Hematopoietic multipotent progenitor cell treated with erythropoietin and hydrocortisone succinate and interleukin-3 and kit ligand, for 8 days (in vitro differentiated cells): ENCODE results near the gene S100A3.
"Not testable (repeated sequence)": the region's sequence is repeated elsewhere in the genome, so short reads cannot be mapped to it uniquely, and the experiment has no call there.

Experiments
- DNase-seq: peaks from one replicate; pipeline ENCODE4 v3.0.0-alpha.2; 2015

The S100A3 gene

DNA sequence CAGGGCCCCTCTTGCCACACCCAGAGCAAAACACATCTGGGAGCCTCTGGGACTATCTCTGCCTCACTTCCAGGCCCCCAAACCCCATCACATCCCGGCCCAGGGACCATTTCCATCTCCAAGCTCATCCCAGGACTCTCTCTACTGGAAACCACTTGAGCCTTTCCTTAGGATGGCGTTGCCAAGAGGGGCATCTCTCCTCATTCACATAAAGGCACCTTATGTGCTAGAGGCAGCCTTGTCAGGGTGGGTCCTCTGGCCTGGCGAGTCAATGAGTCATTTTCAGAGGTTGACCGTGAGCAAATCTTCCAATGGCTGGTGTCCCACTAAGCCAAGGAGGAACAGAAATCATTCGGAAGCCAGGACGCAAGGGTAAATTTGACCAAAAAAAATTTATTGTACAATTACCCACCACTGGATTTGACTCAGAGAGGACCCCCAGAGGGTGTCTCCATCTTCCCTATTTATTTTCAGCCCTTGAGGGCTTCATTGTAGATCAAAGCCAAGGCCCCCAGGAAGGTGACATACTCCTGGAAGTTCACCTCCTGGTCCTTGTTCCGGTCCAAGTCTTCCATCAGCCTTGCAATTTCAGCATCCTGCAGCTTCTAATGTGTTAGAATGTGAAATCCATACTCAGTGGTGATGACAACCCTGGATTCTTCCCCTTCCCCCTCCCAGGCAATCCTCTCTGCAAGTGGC lies 14.7 kb downstream of the S100A3 start:
- DNase-seq, result no peak

DNA sequence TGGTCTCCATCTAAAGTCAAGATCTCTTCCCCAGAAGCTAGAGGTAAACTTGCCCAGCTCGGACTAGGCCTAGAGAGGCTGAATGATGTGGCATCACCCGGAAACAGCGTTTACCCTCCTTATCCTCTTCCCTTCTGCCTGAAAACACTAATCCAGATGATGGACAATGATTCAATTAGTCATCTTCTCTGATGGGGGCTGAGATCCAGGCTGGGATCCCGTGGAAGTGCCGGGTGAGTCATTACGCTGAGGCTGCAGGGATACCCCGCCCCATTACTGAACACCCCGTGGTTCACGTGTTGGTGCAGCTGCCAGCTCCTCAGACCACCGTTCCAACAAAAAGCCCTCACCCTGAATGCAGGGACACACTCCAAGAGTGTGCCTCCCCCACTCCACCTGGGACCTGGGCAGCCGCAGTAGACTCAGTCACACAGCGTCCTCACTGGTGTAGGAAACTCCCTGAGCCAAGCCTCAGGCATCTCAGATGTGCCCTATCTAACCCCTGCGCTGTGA lies 15.3 kb downstream of the S100A3 start:
- peak; percentile 73 for DNase-seq

DNA sequence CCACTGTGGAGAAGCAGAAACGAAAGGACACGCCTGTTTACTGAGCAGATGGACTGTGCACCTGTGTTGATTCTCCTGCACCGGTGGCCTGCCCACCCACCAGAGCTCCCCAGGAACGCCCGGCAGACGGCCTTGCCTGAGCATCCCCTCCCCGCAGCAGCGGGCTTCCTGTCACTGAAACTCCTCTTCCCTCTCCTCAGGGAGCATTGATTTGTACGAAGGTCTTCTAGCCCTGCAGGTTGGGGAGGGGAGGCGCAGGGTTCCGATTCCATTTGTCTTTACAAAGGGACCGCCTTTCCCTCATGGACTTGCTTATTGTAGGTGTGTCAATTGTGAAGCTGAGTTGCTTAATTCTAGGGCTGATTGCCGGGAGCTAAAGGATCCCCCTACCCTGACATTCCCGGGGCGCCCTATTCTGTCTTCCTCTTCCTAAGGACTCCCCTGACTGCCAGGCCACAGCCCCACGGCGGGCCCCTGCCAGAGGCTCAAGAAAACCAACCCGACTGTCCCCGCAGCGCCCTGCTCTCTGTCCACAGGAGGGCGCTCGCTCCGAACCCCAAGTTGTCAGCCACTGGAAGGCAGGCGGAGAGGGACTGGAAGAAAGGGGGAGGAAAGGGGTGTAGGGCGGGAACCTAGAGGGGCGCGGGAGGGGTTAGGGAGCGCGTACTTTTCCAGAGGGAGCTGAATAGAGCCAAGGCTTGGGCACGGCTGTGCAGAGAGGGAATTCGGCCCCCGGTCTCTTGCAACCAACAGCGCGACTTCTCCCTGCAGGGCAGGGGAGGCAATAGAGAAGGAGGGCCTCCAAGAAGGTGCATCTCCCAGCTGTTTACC lies 16.1 kb downstream of the S100A3 start:
- DNase-seq, result peak; percentile 94

DNA sequence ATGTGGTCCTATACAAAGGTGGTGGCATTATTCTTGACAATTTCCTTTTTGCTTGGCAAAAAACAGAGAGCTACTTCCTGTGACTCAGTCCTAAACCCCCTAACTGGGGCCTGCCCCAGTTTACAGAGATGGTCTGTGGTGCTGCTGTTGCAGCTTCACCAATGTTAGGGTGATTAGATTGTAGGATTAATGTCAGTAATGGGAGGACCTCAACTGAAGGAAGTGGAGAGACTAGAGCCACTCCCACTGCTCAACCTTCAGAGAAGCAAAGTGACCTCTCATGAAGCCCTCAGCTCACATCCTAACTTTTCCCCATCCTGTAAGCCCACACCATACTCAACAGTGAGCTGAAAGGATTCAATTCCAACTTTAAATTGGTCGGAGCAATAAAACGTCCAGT lies 16.9 kb downstream of the S100A3 start:
- DNase-seq, result peak; percentile 94

DNA sequence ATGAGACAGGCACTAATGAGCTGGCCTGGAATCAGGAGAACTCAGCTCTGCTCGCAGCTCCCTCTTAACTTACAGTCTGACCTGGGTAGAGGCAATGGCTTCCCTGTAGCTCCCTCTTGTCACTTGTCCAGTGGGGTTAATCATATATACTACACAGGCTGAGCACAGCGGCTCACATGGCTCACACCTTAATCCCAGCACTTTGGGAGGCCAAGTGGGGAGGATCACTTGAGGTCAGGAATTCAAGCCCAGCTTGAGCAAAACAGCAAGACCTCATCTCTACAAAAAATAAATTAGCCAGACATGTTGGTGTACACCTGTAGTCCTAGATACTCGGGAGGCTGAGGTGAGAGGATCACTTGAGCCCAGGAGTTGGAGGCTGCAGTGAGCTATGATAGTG lies 17.4 kb downstream of the S100A3 start:
- DNase-seq, result peak; percentile 26

DNA sequence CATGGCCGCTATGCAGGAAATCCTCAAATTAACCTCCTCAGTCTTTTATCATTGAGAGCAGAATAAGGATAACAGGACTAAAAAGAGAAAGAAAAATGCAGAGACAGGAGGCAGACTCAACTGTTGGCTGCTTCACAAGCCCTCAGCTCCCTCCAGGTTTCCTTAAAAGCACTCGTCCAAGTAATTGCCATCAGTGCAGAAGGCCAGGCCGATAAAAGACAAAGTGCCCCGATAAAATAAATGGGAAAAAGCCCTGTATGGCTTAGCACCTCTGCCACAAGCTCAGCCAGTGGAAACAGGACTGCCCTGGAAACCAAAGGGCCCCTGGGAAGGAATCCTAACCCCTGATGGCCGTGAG lies 21.4 kb downstream of the S100A3 start:
- peak; percentile 51 for DNase-seq

DNA sequence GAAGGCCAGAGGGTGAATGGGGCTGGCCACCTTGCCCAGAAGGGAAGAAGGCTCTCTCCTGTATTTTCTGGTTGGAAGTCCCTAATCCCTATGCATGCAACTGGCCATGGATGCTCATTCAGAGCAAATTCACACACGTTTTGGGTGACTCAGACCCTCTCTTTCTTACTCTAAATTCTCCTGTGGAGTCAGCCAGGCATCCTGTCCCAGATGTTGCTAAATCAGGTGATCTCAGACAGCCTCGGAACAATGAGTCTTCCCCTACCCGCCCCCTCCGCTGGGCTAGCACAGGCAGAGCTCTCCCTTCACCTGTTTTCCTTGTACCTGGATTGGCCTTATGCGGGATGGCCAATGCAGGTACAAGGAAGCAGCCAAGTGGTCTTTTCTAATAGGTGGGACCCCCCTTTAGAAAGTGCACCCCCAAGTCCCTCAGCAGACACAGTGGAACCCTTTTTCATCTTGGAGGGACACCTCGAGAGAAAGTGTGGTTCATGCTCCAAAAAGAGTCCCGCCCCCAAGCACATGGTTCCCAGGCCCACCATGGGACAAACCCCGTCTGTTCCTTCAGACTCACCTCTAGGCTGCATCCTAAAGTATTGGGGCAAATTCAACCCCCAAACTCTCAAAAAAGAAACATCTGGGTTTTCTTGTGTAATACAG lies 21.9 kb downstream of the S100A3 start:
- DNase-seq, result no peak

DNA sequence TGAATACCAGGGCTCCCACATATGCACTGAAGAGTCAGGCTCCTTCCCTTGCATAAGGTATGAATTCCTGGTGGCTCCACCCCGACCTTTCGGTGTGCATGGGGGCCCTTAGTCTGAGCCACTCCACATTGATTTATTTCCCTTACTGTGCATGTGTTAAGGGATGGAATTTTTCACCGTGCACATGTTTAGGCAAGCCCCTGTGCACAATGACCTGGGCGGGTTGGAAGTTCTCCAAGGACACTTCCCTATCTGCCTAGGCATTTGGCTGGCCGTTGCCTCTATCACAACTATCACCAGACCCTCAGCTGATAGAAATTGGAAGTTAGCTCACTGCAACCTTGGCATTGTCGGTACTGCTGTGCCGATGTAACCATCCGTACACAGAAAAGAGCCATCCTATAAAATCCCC lies 22.9 kb downstream of the S100A3 start:
- peak; percentile 98 for DNase-seq

DNA sequence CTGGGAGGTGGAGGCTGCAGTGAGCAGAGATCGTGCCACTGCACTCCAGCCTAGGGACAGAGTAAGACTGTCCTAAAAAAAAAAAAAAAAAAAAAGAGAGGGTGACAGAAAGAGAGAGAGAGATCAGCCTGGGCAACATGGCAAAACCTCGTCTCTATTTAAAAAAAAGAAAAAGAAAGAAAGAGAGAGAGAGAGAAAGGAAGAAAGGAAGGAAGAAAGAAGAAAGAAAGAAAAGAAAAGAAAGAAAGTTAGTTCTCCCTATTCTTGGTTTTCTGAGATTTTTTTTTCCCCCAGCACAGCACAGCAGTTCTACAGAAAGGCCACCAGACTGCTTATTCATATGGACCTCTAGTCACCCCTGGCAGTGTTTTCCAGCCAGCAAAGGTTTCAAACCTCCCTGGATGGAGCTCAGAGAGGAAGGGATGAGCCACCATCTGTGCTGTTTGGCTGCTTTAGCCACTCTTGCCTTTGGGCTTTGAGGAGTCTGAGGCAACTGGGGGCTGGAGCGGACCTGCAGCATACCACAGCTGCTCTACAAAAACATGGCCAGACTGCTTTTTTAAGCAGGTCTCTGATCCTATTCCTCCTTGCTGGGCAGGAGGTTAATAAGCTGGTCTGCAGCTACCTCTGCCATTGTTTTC lies 23.9 kb downstream of the S100A3 start:
- DNase-seq, result peak; percentile 58

DNA sequence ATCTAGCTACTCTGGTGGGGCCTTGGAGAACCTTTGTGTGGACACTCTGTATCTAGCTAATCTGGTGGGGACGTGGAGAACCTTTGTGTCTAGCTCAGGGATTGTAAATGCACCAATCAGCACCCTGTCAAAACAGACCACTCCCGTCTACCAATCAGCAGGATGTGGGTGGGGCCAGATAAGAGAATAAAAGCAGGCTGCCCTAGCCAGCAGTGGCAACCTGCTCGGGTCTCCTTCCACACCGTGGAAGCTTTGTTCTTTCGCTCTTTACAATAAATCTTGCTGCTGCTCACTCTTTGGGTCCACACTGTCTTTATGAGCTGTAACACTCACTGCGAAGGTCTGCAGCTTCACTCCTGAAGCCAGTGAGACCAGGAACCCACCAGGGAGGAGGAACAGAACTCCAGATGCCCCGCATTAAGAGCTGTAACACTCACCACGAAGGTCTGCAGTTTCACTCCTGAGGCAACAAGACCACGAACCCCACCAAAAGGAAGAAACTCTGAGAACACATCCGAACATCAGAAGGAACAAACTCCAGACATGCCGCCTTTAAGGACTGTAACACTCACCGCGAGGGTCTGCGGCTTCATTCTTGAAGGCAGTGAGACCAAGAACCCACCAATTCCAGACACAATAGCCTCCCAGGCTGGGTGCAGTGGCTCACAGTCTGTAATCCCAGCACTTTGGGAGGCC lies 26.6 kb downstream of the S100A3 start:
- peak; percentile 64 for DNase-seq

DNA sequence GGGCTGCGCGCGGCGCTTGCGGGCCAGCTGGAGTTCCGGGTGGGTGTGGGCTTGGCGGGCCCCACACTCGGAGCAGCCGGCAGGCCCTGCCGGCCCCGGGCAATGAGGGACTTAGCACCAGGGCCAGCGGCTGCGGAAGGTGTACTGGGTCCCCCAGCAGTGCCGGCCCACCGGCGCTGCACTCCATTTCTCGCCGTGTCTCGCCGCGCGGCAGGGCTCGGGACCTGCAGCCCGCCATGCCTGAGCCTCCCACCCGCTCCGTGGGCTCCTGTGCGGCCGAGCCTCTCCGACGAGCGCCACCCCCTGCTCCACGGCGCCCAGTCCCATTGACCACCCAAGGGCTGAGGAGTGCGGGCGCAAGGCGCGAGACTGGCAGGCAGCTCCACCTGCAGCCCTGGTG lies 27.2 kb downstream of the S100A3 start:
- not testable (repeated sequence) for DNase-seq

DNA sequence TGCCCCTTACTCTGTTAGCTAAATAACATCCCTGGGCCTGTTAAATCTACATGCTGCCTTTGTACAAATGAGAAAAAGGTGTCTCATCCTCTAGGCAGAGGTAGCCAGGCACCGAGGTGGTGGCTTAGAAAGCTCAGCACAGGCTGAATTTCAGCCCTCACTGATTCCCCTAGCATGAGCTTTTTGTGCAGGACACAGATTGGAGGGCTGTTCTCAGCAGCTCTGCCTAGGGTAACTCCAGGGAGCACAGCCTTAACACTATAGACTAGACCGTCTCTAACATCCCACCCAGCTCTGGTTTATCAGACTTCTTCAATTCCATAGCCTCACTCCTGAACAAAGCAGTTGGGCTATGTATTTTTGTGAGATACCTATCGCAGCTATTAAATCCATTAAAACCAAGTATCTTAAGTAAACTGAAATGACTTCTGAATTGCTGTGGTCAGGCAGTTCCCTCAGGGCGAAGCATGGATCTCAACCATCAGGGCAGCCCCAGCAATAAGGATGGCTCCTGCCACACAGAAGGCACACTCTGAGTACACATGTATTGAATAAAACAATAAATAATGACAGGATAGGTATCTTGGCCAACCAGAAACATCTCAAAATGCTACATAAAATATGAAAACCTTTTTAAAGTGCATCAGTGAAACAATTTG lies 28.1 kb downstream of the S100A3 start:
- no peak for DNase-seq

DNA sequence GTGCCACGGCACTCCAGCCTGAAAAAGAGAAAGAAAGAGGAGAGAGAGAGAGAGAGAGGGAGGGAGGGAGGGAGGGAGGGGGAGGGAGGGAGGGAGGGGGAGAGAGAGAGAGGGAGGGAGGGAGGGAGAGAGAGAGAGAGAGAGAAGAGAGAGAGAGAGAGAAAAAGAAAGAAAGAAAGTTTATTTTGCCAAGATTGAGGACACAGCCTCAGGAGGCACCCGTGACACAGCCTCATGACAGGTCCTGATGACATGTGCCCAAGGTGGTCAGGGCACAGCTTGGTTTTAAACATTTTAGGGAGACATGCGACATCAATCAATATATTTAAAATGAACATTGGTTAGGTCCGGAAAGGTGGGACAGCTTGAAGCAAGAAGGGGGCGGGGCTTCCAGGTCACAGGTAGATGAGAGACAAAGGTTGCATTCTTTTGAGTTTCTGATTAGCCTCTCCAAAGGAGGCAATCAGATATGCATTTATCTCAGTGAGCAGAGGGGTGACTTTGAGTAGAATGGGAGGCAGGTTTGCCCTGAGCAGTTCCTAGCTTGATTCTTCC lies 28.8 kb downstream of the S100A3 start:
- DNase-seq, result not testable (repeated sequence)

DNA sequence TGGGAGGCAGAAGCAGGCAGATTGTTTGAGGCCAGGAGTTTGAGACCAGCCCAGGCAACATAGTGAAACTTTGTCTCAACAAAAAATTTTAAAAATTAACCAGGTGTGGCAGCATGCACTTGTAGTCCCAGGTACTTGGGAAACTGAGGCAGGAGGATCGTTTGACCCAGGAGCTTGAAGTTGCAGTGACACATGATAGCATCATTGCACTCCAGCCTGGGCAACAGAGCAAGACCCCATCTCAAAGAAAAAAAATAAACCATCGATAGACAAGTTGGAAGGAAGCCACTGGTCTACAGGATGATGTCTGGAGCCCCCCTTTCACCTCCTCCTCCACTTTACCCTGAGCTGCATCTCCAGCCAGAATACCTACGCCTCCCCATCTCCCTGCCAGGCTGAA lies 29.8 kb downstream of the S100A3 start:
- DNase-seq, result no peak

DNA sequence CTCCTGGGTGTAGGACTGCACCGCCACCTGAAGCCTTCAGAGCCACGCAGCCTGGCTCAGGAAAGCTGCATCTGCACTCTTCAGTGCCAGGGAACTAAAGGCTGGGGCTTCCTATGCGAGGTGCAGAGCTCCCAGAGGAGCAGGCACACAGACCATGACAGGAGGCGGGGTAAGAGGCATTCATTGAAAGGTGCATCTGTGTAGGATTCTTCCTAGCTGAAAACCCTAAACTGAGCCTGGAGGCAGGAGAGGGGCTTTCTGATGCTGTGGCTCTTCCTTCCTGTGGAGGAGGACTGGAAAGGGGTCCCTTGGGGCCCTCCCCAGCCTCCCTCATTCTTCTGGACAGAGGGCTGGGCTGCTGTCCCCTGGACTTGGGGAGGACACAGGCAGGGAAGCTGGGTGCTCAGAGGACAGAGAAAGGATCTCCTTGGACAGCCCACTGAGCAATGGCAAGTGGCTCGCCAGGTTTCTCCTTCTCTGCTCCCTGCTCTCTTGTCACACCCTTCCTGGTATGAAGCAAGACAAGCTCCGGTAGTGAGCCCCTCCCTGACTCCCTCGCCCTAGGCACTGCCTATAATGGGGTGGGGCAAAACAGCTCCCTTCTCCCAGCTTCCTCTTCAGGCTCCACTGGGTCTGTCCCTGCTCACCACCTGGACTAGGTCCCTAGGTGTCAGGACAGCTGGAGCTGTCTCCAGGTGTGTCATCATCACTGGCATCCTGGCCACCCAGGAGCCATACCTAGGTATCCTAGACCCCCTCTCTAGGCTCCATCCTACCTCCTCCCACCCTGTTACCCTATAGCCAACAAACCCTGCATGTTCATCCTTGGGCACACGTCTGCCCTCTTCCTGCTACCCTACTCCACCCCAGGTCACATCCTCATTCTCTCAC lies 33.3 kb downstream of the S100A3 start:
- DNase-seq, result peak; percentile 87

DNA sequence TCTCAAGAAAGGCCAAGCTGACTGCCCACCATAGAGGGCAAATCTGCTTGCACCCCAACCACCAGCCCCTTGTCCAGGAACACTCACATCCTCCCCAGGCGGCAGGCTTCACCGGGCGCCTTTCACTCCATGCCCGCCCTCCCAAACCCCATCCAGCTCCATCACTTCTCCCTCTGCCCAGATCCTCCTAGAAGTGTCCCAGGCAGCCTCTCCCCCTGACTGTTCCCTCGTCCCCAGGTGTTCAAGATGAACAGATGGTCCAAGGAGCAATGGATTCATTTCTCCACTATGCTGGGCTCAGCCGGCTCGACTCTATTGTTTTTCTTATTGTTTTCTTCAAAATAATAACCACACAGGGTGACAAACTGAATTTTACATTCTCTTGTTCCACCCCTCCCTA lies 35.4 kb downstream of the S100A3 start:
- DNase-seq, result no peak

DNA sequence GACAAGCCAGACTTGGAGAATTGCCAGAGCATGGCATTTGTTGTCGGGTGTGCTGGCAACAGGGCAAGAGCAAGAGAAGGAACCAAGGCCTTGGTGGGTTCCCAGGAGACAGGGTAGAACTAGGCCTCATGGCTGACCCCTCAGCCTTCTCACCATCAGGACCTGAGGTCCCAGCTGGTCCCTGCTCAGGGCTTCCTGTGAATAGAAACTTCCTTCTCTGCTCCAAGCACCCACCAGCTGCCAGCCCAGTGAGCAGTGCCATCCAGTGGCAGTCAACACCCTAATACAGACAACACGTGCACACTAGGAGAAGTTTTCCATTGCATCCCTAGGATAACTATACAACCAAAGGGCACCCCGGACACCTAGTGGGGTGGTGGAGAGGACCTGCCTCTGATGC lies 36.0 kb downstream of the S100A3 start:
- peak; percentile 38 for DNase-seq

DNA sequence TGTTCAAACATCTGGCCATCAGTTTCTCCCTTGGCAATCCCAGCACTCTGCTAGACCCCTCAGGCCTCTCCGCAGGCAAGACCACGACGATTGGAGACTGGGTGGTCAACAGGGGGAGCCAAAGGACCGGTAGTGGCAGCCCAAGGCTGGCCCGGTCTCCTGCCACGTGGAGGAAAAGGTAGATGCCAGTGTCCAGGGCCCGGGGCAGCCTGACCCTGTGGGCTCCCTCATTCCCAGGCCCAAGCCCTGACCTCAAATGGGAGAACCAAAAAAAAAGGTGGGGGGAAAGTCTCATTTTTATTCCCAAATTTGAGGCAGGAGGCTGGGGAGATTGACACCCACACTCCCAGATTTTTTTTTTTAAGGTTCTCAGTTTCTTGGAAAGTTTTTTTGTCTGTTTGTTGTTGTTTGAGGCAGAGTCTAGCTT lies 38.1 kb downstream of the S100A3 start:
- DNase-seq, result peak; percentile 83

DNA sequence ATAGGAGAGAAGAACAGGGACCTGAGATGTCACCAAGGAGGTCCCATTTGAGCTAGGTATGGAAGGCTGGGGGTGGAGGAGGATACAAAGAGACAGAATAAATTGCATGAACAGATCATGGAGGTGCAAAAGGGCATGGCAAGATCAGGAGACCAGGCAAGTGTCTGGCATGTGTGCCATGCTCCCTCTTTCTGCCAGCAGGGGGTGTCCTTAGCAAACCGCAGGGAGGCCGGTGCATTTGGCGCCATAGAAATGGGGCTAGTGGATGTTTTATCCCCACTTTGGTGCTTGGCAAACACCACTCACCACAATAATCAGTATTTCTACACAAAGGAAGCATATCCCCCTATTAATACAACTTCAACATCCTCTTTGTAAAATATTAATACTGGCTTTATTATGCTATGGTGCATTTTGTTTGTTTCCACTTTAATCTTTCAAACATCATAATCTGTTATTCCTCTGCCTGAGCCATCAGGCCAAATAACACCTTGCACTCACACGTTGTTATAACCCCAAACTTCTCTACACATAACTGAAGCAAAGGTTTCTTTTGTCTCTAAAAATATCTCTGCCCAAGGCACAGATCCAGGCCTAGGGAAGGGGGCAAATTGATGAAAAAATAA lies 39.2 kb downstream of the S100A3 start:
- DNase-seq, result peak; percentile 83

DNA sequence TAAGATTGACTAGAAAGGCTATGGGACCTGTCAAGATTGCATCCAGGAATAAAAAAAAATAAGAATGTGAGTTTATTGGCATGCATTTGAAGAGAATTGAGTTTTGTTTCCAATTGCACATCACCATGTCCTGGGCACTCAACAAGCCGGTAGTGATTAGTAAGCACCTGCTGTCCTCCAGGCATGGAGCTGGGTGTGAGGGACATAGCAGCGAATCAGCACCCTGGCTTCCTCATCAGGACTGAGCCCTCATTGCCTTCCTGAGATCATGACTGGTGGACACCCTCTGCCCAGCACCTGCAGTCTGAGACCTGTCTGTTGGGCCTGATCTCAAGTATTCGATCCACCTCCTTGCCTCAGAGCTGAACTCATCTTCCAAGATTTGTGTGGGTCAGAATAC lies 40.0 kb downstream of the S100A3 start:
- DNase-seq, result no peak
